Naive thymus-derived CD4-positive, alpha-beta T cell (primary cell): ENCODE measurements around the gene SMIM12. TPM values are rescaled to one million over a fixed set of nuclear protein-coding genes. Genes with fewer than 3 reads are reported as not detected.

Experiments
- ATAC-seq: fragments of 150-1000 bp; cut with Tn5 transposase; 2 replicates; pipeline ENCODE4 v1.10.0; 2021; ENCODE audit warnings: mild to moderate bottlenecking, moderate library complexity
- CTCF ChIA-PET: fragments of 350-600 bp; sonication (Branson Sonifier 250); formaldehyde crosslinking; loops from one replicate; lab custom pipeline; 2021; ENCODE audit warnings: antibody characterized with exemption; lab: Charles Lee
- POLR2A ChIA-PET: fragments of 350-600 bp; sonication (Branson Sonifier 250); formaldehyde crosslinking; loops from one replicate; lab custom pipeline; 2021; ENCODE audit warnings: antibody characterized with exemption, inconsistent platforms; lab: Charles Lee
- DNase-seq, 9 donors: peaks; one replicate each; pipeline versions ENCODE4 v3.0.0 to v3.0.0-alpha.2; 2020 to 2022; ENCODE audit warnings: mixed read lengths in 1 of 9
- H3K27ac ChIP-seq: one replicate; pipeline ENCODE4 v1.7.0; 2013; ENCODE audit warnings: mild to moderate bottlenecking, low read depth, low read length, moderate library complexity
- H3K27me3 ChIP-seq, 2 donors: one replicate each; pipeline ENCODE4 v1.7.0; 2013; ENCODE audit warnings: low read length in 2 of 2, mild to moderate bottlenecking in 2 of 2, moderate library complexity in 2 of 2; ENCODE audit not compliant: control insufficient read depth in 2 of 2, insufficient read depth in 2 of 2
- H3K36me3 ChIP-seq, 3 experiments: 1 replicate in 2 of 3; 2 replicates in 1 of 3; pipeline ENCODE4 v1.7.0; 2013; ENCODE audit warnings: low read length in 3 of 3, mild to moderate bottlenecking in 3 of 3, moderate library complexity in 1 of 3; ENCODE audit not compliant: insufficient read depth in 3 of 3, control insufficient read depth in 2 of 3
- H3K4me1 ChIP-seq, 2 donors: one replicate each; pipeline ENCODE4 v1.7.0; 2013; ENCODE audit warnings: low read length in 2 of 2, mild to moderate bottlenecking in 2 of 2, moderate library complexity in 1 of 2; ENCODE audit not compliant: control insufficient read depth in 2 of 2, insufficient read depth in 2 of 2
- H3K4me3 ChIP-seq: 2 replicates; pipeline ENCODE4 v1.7.0; 2013; ENCODE audit warnings: mild to moderate bottlenecking, low read length
- H3K9me3 ChIP-seq, 3 experiments: 1 replicate in 2 of 3; 2 replicates in 1 of 3; pipeline ENCODE4 v1.7.0; 2013; ENCODE audit warnings: low read length in 3 of 3; ENCODE audit not compliant: control insufficient read depth in 2 of 3
- H3K27ac Mint-ChIP-seq, 9 donors: one replicate each; pipeline ENCODE4 v1.8.0; 2020 to 2022; ENCODE audit warnings: mixed read lengths in 9 of 9, mild to moderate bottlenecking in 8 of 9, moderate library complexity in 5 of 9, inconsistent platforms in 2 of 9
- H3K27me3 Mint-ChIP-seq, 5 donors: one replicate each; pipeline ENCODE4 v1.8.0; 2021 to 2022; ENCODE audit warnings: mixed read lengths in 5 of 5, mild to moderate bottlenecking in 1 of 5
- H3K36me3 Mint-ChIP-seq, 5 donors: one replicate each; pipeline ENCODE4 v1.8.0; 2020 to 2022; ENCODE audit warnings: mixed read lengths in 5 of 5, mild to moderate bottlenecking in 3 of 5, inconsistent platforms in 1 of 5
- H3K4me1 Mint-ChIP-seq, 7 donors: one replicate each; pipeline ENCODE4 v1.8.0; 2020 to 2022; ENCODE audit warnings: mixed read lengths in 7 of 7, mild to moderate bottlenecking in 3 of 7, inconsistent platforms in 1 of 7
- H3K4me3 Mint-ChIP-seq, 10 donors: one replicate each; pipeline ENCODE4 v1.8.0; 2020 to 2022; ENCODE audit warnings: mild to moderate bottlenecking in 10 of 10, mixed read lengths in 10 of 10, moderate library complexity in 6 of 10, inconsistent platforms in 2 of 10
- H3K9me3 Mint-ChIP-seq, 11 donors: one replicate each; pipeline ENCODE4 v1.8.0; 2020 to 2022; ENCODE audit warnings: mixed read lengths in 11 of 11, mild to moderate bottlenecking in 4 of 11, inconsistent platforms in 1 of 11, moderate library complexity in 1 of 11
- intact Hi-C, 2 donors: fragments of 100-400 bp; cut with micrococcal nuclease; formaldehyde crosslinking; loops; one replicate each; pipeline ENCODE4 v1.15.1; 2023
- polyA plus RNA-seq, 2 donors: library from polyadenylated mRNA; unstranded; fragments of 300-500 nt; fragmentation: Illumina TruSeq; gene quantifications; one replicate each; pipeline ENCODE4 v1.2.3, GENCODE V29; 2021
- total RNA-seq, 6 experiments: library from RNA in 5 of 6; stranded (reverse) in 5 of 6; gene quantifications; 1 replicate in 5 of 6; 2 replicates in 1 of 6; pipeline ENCODE4 v1.2.3 and lab custom pipeline; 2021 to 2026

Gene SMIM12
- total and polyA plus RNA-seq, 7 experiments from 2014 or later: 29.1 to 74.3 (median 39.9) TPM

- POLR2A ChIA-PET: no interaction called here
- Histone ChIP-seq H3K4me1 (no peaks in the 10 kb centered on the region), H3K4me3 (no peak overlapping the region), H3K36me3 (no peaks in the 10 kb centered on the region), H3K27ac (no peak overlapping the region), H3K9me3 (no peaks in the 10 kb centered on the region), H3K27me3 (no peaks in the 10 kb centered on the region)
- Mint-ChIP-seq H3K27ac (peak overlapping the region in 1 of 9 donors; percentile 6), H3K27me3 (no peaks in the 10 kb centered on the region), H3K9me3 (no peaks in the 10 kb centered on the region), H3K4me1 (peaks cover 8 to 17% (median 14%) of the 10 kb centered on the region in 7 donors), H3K4me3 (no peak overlapping the region), H3K36me3 (peaks cover 0 to 15% (median 4%) of the 10 kb centered on the region in 5 donors)
- intact Hi-C loops: no loop called here
- CTCF ChIA-PET: interaction anchor here (1.2 kb wide), 1 partner anchor 9 kb away, joined by 3 read pairs; no protein-coding TSS in a partner anchor
- no peak for DNase-seq
- ATAC-seq: no peak
Measured at GRCh38 chr1:34843392-34844251, 15.9 kb downstream of the SMIM12 start.

GRCh38 chr1:34842952-34843371 is 16.6 kb downstream of the SMIM12 start:
- peaks cover 5 to 13% (median 8%) of the 10 kb centered on the region in 7 donors for H3K4me1 Mint-ChIP-seq
- DNase-seq (no peak), ATAC-seq (no peak)
- Histone ChIP-seq H3K9me3 (no peaks in the 10 kb centered on the region), H3K27ac (no peak overlapping the region), H3K4me1 (no peaks in the 10 kb centered on the region), H3K27me3 (no peaks in the 10 kb centered on the region), H3K4me3 (no peak overlapping the region), H3K36me3 (no peaks in the 10 kb centered on the region)
- H3K9me3 Mint-ChIP-seq: no peaks in the 10 kb centered on the region
- ChIA-PET POLR2A (no interaction called here), CTCF (interaction anchor here (1.2 kb wide), 1 partner anchor 9 kb away, joined by 3 read pairs; no protein-coding TSS in a partner anchor)
- H3K4me3 Mint-ChIP-seq: no peak overlapping the region
- peaks cover 0 to 9% (median 0%) of the 10 kb centered on the region in 5 donors for H3K36me3 Mint-ChIP-seq
- H3K27me3 Mint-ChIP-seq: no peaks in the 10 kb centered on the region
- intact Hi-C loops: no loop called here
- H3K27ac Mint-ChIP-seq: peak overlapping the region in 3 of 9 donors; percentile 6 to 31 (median 25)

GRCh38 chr1:34842073-34842472 is 17.5 kb downstream of the SMIM12 start:
- H3K36me3 ChIP-seq: no peaks in the 10 kb centered on the region
- H3K4me3 Mint-ChIP-seq: no peak overlapping the region
- CTCF ChIA-PET: interaction anchor here (0.6 to 0.9 kb wide), 2 partner anchors 12 to 18 kb away, joined by 3 to 5 read pairs; no protein-coding TSS in a partner anchor
- H3K9me3 ChIP-seq: no peaks in the 10 kb centered on the region
- H3K4me1 Mint-ChIP-seq: peaks cover 3 to 12% (median 8%) of the 10 kb centered on the region in 7 donors
- DNase-seq: no peak
- no peaks in the 10 kb centered on the region for H3K27me3 Mint-ChIP-seq
- ATAC-seq: no peak
- H3K4me3 ChIP-seq: no peak overlapping the region
- POLR2A ChIA-PET: no interaction called here
- H3K27me3 ChIP-seq: no peaks in the 10 kb centered on the region
- no peak overlapping the region for H3K27ac ChIP-seq
- intact Hi-C loops: no loop called here
- no peak overlapping the region for H3K27ac Mint-ChIP-seq
- no peaks in the 10 kb centered on the region for H3K4me1 ChIP-seq
- no peaks in the 10 kb centered on the region for H3K9me3 Mint-ChIP-seq
- H3K36me3 Mint-ChIP-seq: peaks cover 0 to 11% (median 0%) of the 10 kb centered on the region in 5 donors

GRCh38 chr1:34840426-34840825 is 19.1 kb downstream of the SMIM12 start:
- DNase-seq: no peak
- peaks cover 0 to 12% (median under 1%) of the 10 kb centered on the region in 5 donors for H3K36me3 Mint-ChIP-seq

GRCh38 chr1:34839526-34840305 is 19.8 kb downstream of the SMIM12 start:
- POLR2A ChIA-PET: no interaction called here
- no peak for ATAC-seq

More at GRCh38 chr1:34840426-34840825, 19.1 kb downstream of the SMIM12 start:
- no peak overlapping the region for H3K4me3 ChIP-seq
- no peaks in the 10 kb centered on the region for H3K27me3 ChIP-seq
- ChIA-PET POLR2A (no interaction called here), CTCF (no interaction called here)
- H3K36me3 ChIP-seq: no peaks in the 10 kb centered on the region
- peaks cover 3 to 12% (median 7%) of the 10 kb centered on the region in 7 donors for H3K4me1 Mint-ChIP-seq
- H3K27ac Mint-ChIP-seq: no peak overlapping the region
- H3K4me1 ChIP-seq: no peaks in the 10 kb centered on the region
- no peaks in the 10 kb centered on the region for H3K27me3 Mint-ChIP-seq
- H3K9me3 Mint-ChIP-seq: no peaks in the 10 kb centered on the region
- no peak overlapping the region for H3K27ac ChIP-seq
- no peaks in the 10 kb centered on the region for H3K9me3 ChIP-seq
- no peak overlapping the region for H3K4me3 Mint-ChIP-seq
- no peak for ATAC-seq
- intact Hi-C loops: no loop called here

GRCh38 chr1:34833711-34834110 is 25.8 kb downstream of the SMIM12 start:
- Mint-ChIP-seq H3K36me3 (peaks cover 0 to 21% (median 4%) of the 10 kb centered on the region in 5 donors), H3K4me1 (peaks cover 0 to 10% (median 0%) of the 10 kb centered on the region in 7 donors), H3K4me3 (no peak overlapping the region), H3K9me3 (no peaks in the 10 kb centered on the region), H3K27me3 (no peaks in the 10 kb centered on the region), H3K27ac (peak overlapping the region in 1 of 9 donors; percentile 25)
- no peaks in the 10 kb centered on the region for H3K36me3 ChIP-seq
- ChIA-PET CTCF (no interaction called here), POLR2A (no interaction called here)
- no peaks in the 10 kb centered on the region for H3K9me3 ChIP-seq
- ATAC-seq (no peak), DNase-seq (no peak)
- no peaks in the 10 kb centered on the region for H3K4me1 ChIP-seq
- intact Hi-C loops: no loop called here
- H3K27ac ChIP-seq: no peak overlapping the region
- H3K27me3 ChIP-seq: no peaks in the 10 kb centered on the region
- no peak overlapping the region for H3K4me3 ChIP-seq

More at GRCh38 chr1:34839526-34840305, 19.8 kb downstream of the SMIM12 start:
- peaks cover 0 to 16% (median 4%) of the 10 kb centered on the region in 5 donors for H3K36me3 Mint-ChIP-seq
- Histone ChIP-seq H3K4me1 (no peaks in the 10 kb centered on the region), H3K27ac (no peak overlapping the region), H3K4me3 (no peak overlapping the region), H3K27me3 (no peaks in the 10 kb centered on the region), H3K9me3 (no peaks in the 10 kb centered on the region), H3K36me3 (no peaks in the 10 kb centered on the region)
- CTCF ChIA-PET: no interaction called here
- H3K27me3 Mint-ChIP-seq: no peaks in the 10 kb centered on the region
- H3K27ac Mint-ChIP-seq: no peak overlapping the region
- no peaks in the 10 kb centered on the region for H3K9me3 Mint-ChIP-seq
- no peak for DNase-seq
- no peak overlapping the region for H3K4me3 Mint-ChIP-seq
- peaks cover 3 to 12% (median 8%) of the 10 kb centered on the region in 7 donors for H3K4me1 Mint-ChIP-seq
- intact Hi-C loops: no loop called here
